ENCODE data around the gene FCHSD1. TPM values are rescaled to one million over a fixed set of nuclear protein-coding genes. Genes with fewer than 3 reads are reported as not detected.

FCHSD1 gene
- total RNA-seq, 1 experiment from 2014 or later, result 37.2 TPM

DNA sequence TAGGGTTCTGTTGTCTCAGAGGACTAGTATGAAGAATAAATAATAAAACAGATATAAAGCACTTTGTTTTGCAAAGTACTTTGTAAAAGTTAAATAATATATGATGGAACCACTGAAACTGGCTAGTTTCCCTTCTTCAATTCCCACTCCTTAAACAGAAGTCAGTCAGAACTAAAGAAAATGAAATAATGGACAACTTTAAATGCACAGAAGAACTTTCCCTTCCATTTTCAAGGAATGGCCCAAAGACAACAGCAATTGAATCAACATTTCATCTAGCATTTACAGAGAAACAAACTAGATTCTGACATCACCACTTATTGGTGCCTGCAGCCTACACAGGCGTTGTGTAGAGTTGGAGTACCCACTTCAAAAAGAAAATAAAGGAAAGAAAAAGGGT, 48.6 kb downstream of the FCHSD1 start:
- peaks cover 100% of the 10 kb centered on the region for H3K79me2 ChIP-seq (ENCODE audit: insufficient read depth, low read length)
- no peak for TF ChIP-seq TCF7L2 (IDR thresholded peaks at IDR 0.05; ENCODE audit: borderline replicate concordance, extremely low read depth, insufficient read depth, insufficient read length)
- no peak for TF ChIP-seq POLR2A (IDR thresholded peaks at IDR 0.05; ENCODE audit: borderline replicate concordance, extremely low read depth, insufficient read depth, insufficient read length)
- no peak for TF ChIP-seq SP1 (IDR thresholded peaks at IDR 0.05; ENCODE audit: low read depth)
- no peak for TF ChIP-seq ZNF274 (IDR thresholded peaks at IDR 0.05; ENCODE audit: low read depth, low read length)
- no peak for TF ChIP-seq RAD21 (IDR thresholded peaks at IDR 0.05; ENCODE audit: low read depth)
- TF ChIP-seq EZH2 (IDR thresholded peaks at IDR 0.05), result no peak
- TF ChIP-seq MAX (IDR thresholded peaks at IDR 0.05), result no peak
- no peak for TF ChIP-seq CBX3 (IDR thresholded peaks at IDR 0.05; ENCODE audit: low read depth)
- no peak for TF ChIP-seq EGR1 (IDR thresholded peaks at IDR 0.05; ENCODE audit: low read depth)
- no peak for TF ChIP-seq ELF1 (IDR thresholded peaks at IDR 0.05; ENCODE audit: borderline replicate concordance, low read depth)
- TF ChIP-seq, protein P1, sequence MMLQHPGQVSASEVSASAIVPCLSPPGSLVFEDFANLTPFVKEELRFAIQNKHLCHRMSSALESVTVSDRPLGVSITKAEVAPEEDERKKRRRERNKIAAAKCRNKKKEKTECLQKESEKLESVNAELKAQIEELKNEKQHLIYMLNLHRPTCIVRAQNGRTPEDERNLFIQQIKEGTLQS (IDR thresholded peaks at IDR 0.05), result no peak
- TF ChIP-seq CEBPB (IDR thresholded peaks at IDR 0.05; ENCODE audit: low read depth), result no peak
- no peak for TF ChIP-seq SIN3A (IDR thresholded peaks at IDR 0.05; ENCODE audit: low read depth)
- TF ChIP-seq, protein P2, sequence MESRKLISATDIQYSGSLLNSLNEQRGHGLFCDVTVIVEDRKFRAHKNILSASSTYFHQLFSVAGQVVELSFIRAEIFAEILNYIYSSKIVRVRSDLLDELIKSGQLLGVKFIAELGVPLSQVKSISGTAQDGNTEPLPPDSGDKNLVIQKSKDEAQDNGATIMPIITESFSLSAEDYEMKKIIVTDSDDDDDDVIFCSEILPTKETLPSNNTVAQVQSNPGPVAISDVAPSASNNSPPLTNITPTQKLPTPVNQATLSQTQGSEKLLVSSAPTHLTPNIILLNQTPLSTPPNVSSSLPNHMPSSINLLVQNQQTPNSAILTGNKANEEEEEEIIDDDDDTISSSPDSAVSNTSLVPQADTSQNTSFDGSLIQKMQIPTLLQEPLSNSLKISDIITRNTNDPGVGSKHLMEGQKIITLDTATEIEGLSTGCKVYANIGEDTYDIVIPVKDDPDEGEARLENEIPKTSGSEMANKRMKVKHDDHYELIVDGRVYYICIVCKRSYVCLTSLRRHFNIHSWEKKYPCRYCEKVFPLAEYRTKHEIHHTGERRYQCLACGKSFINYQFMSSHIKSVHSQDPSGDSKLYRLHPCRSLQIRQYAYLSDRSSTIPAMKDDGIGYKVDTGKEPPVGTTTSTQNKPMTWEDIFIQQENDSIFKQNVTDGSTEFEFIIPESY (IDR thresholded peaks at IDR 0.05; ENCODE audit: extremely low read depth, insufficient replicate concordance, low read length), result no peak
- TF ChIP-seq FOSL1 (IDR thresholded peaks at IDR 0.05; ENCODE audit: low read depth), result no peak
- TF ChIP-seq, protein P3, sequence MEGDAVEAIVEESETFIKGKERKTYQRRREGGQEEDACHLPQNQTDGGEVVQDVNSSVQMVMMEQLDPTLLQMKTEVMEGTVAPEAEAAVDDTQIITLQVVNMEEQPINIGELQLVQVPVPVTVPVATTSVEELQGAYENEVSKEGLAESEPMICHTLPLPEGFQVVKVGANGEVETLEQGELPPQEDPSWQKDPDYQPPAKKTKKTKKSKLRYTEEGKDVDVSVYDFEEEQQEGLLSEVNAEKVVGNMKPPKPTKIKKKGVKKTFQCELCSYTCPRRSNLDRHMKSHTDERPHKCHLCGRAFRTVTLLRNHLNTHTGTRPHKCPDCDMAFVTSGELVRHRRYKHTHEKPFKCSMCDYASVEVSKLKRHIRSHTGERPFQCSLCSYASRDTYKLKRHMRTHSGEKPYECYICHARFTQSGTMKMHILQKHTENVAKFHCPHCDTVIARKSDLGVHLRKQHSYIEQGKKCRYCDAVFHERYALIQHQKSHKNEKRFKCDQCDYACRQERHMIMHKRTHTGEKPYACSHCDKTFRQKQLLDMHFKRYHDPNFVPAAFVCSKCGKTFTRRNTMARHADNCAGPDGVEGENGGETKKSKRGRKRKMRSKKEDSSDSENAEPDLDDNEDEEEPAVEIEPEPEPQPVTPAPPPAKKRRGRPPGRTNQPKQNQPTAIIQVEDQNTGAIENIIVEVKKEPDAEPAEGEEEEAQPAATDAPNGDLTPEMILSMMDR (IDR thresholded peaks at IDR 0.05 in 2 of 3, conservative IDR thresholded peaks at IDR 0.05 in 1 of 3; ENCODE audit: borderline replicate concordance in 1 of 3, insufficient read depth in 1 of 3, low read depth in 2 of 3, low read length in 2 of 3), result no peak
- TF ChIP-seq YY1 (IDR thresholded peaks at IDR 0.05; ENCODE audit: extremely low read depth, insufficient replicate concordance, low read depth, low read length), result no peak
- no peak for TF ChIP-seq JUND (IDR thresholded peaks at IDR 0.05)
- no peak for TF ChIP-seq EZH2phosphoT487 (IDR thresholded peaks at IDR 0.05; ENCODE audit: borderline replicate concordance)
- no peak for TF ChIP-seq POLR2AphosphoS5 (IDR thresholded peaks at IDR 0.05; ENCODE audit: low read depth, low read length)
- no peak overlapping the region for H3K27ac ChIP-seq (ENCODE audit: low read depth, low read length)
- no peaks in the 10 kb centered on the region for H3K9me2 ChIP-seq (ENCODE audit: insufficient read depth)
- intact Hi-C loops (cut with micrococcal nuclease), result no loop called here
- peaks cover 12% of the 10 kb centered on the region; the same call in 1 of the 2 replicates for H4K20me1 ChIP-seq (ENCODE audit: insufficient read depth)
- H3K4me1 ChIP-seq (ENCODE audit: control insufficient read depth in 1 of 2, insufficient read depth in 2 of 2, low read length in 2 of 2), result peaks cover 11 to 29% of the 10 kb centered on the region in 2 experiments
- H3K36me3 ChIP-seq (ENCODE audit: control insufficient read depth in 1 of 2, insufficient read depth in 2 of 2, low read length in 2 of 2), result no peaks in the 10 kb centered on the region
- CTCF ChIA-PET, result interaction anchor here (3.3 kb wide), 1 partner anchor 11 kb away, joined by 23 read pairs; no protein-coding TSS in a partner anchor
- RAD21 ChIA-PET (ENCODE audit: low non-redundant PET in 1 of 2, low total read pairs in 2 of 2, uncharacterized antibody in 2 of 2, unreplicated experiment in 2 of 2), result no interaction called here
- H2AFZ ChIP-seq (ENCODE audit: low read depth, low read length, poor library complexity, severe bottlenecking), result no peak overlapping the region
- H3K4me3 ChIP-seq (replicated peaks in 1 of 2; ENCODE audit: low read depth in 1 of 2, low read length in 2 of 2), result no peak overlapping the region
- no peak for ATAC-seq
- no peaks in the 10 kb centered on the region for H3K9me3 ChIP-seq (ENCODE audit: control insufficient read depth in 1 of 2, insufficient read depth in 1 of 2, low read depth in 1 of 2, low read length in 2 of 2)
- BruUV-seq (replicated peaks), result no TSS peak
- H3K27me3 ChIP-seq (ENCODE audit: insufficient read depth, low read length), result no peaks in the 10 kb centered on the region
- POLR2A ChIA-PET, result no interaction called here
- H3K4me2 ChIP-seq (ENCODE audit: low read length), result no peak overlapping the region
- no peak for DNase-seq (ENCODE audit: low read depth, low spot score)
- H3K9ac ChIP-seq (ENCODE audit: low read length), result no peak overlapping the region
